ENCODE results near the gene UBLCP1.

The UBLCP1 gene

DNA sequence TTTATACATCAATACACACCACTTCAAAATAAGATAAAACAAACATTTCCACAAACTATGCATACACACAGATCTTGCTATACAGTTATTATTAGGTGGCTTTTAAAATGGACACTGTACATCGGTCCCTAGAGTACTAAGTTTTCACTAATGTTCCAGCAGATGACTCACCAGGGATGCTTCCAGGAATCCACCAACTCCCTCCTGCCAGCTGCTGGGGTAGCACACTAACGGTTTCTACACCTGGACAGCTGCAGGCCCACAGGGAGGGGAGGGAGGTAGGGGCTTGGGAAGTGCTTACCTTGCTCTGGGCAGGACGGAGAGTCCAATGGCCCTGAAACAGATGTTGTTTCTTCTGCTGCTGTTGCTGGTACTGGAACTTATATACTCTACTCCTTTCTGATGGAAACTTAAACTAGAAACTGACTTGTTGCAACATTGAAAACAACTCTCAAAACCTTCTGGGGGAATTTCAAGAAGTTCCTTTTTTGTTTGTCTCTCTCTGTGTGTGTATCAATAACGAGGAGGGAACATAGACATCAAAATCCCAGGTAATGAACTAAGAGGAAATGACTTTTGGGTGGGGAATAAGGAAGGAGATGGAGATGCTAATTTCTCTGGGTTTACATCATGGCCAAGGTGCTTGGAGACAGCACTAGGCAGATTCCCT lies 67.2 kb downstream of the UBLCP1 start, which contains the start of gene IL12B:
Gene IL12B, minus strand, starts transcription at position 357 of the 670 bp plus-strand sequence. CDS start 3,705 bp downstream, outside the sequence.
- no peak within 1 kb of the TSS for H3K27ac ChIP-seq (ENCODE audit: insufficient read depth in 1 of 2, low read depth in 1 of 2, low read length in 2 of 2, poor library complexity in 1 of 2, severe bottlenecking in 2 of 2)

DNA sequence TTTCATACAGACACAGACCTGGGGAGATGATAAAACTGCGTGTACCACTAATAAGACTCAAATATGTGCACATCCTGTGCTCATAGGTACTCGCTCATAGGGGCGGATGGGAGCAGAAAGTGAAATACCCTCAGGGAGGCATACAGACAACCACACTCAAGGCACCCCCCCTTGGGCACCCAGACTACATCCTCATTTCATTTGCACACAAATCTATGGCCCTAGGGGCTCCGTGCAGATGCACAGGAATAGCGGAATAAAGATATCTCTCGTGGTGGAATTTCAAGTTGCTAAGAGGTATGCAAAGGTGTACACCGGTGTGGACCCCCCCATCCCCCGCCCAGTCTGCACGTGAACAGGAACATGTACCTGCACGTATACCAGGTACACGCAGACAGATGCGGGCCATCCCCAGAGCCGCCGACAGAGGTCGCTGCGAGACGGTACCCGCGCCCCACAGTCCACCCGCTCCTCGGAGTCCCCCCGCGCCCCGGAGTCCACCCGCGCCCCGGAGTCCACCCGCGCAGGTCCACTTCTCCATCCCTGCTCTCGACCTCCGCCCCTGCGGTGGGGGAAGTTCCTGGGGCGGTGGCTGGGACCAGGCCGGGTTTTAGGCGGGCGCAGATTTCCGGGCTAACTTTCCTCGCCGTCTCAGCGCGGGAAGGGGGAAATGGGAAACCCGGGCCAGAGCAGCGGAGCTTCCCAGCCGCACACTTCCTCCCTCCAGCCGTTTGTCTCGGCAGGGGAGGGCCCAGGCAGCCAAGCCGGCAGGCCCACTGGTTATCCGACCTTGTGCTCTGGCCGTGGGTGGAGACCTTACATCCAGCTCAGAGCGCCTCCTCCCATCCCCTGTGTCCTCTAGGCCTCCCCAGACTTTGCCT lies 68.2 kb downstream of the UBLCP1 start:
- ChIA-PET POLR2A (no interaction called here), CTCF (interaction anchor here (0.9 to 1.3 kb wide), 4 partner anchors 10 to 236 kb away, joined by 3 to 4 read pairs (median 3); no protein-coding TSS in a partner anchor)
- H3K4me1 ChIP-seq (ENCODE audit: control extremely low read depth in 1 of 4, control insufficient read depth in 4 of 4, insufficient read depth in 4 of 4, low read length in 3 of 4) = peaks cover 8 to 18% (median 14%) of the 10 kb centered on the region in 4 experiments
- no peak overlapping the region for H3K27ac ChIP-seq (ENCODE audit: insufficient read depth in 1 of 2, low read depth in 1 of 2, low read length in 2 of 2, poor library complexity in 1 of 2, severe bottlenecking in 2 of 2)
- DNase-seq = peak; percentile 38 to 69 (median 61)
- under 1% methylated on average over 34 of the region's 50 CpGs for WGBS (ENCODE audit: insufficient coverage)
- H3K27me3 ChIP-seq (replicated peaks in 2 of 5; ENCODE audit: control insufficient read depth in 4 of 5, insufficient read depth in 5 of 5, low read length in 4 of 5) = no peaks in the 10 kb centered on the region
- no peaks in the 10 kb centered on the region for H3K9me3 ChIP-seq (ENCODE audit: control extremely low read depth in 1 of 5, control insufficient read depth in 4 of 5, insufficient read depth in 2 of 5, low read depth in 1 of 5, low read length in 4 of 5)
- no peaks in the 10 kb centered on the region for H3K36me3 ChIP-seq (ENCODE audit: control insufficient read depth in 4 of 4, insufficient read depth in 4 of 4, low read length in 3 of 4)
- peak overlapping the region in 6 of 7 experiments; percentile 27 to 71 (median 50) for H3K4me3 ChIP-seq (ENCODE audit: control insufficient read depth in 1 of 7, extremely low read depth in 1 of 7, insufficient read depth in 4 of 7, low read depth in 2 of 7, low read length in 6 of 7)

More for the DNA sequence above, 67.2 kb downstream of the UBLCP1 start, which contains the start of gene IL12B:
- peak within 1 kb of the TSS in 6 of 7 experiments; percentile 27 to 71 (median 50) for H3K4me3 ChIP-seq (ENCODE audit: control insufficient read depth in 1 of 7, extremely low read depth in 1 of 7, insufficient read depth in 4 of 7, low read depth in 2 of 7, low read length in 6 of 7)
- H3K9me3 ChIP-seq (ENCODE audit: control extremely low read depth in 1 of 5, control insufficient read depth in 4 of 5, insufficient read depth in 2 of 5, low read depth in 1 of 5, low read length in 4 of 5) = no peaks in the 10 kb centered on the region
- WGBS (ENCODE audit: insufficient coverage) = 80% methylated on average over 1 of the region's 4 CpGs
- no peak for DNase-seq
- CTCF ChIA-PET = interaction anchor here (0.7 to 2.0 kb wide), 3 partner anchors 11 to 657 kb away, joined by 3 to 8 read pairs (median 4); no protein-coding TSS in a partner anchor
- no peaks in the 10 kb centered on the region for H3K27me3 ChIP-seq (replicated peaks in 2 of 5; ENCODE audit: control insufficient read depth in 4 of 5, insufficient read depth in 5 of 5, low read length in 4 of 5)
- no peaks in the 10 kb centered on the region for H3K36me3 ChIP-seq (ENCODE audit: control insufficient read depth in 4 of 4, insufficient read depth in 4 of 4, low read length in 3 of 4)
- H3K4me1 ChIP-seq (ENCODE audit: control extremely low read depth in 1 of 4, control insufficient read depth in 4 of 4, insufficient read depth in 4 of 4, low read length in 3 of 4) = peaks cover 8 to 17% (median 13%) of the 10 kb centered on the region in 4 experiments
- POLR2A ChIA-PET = interaction anchor here (0.7 kb wide), 1 partner anchor 36 kb away, joined by 3 read pairs; no protein-coding TSS in a partner anchor

DNA sequence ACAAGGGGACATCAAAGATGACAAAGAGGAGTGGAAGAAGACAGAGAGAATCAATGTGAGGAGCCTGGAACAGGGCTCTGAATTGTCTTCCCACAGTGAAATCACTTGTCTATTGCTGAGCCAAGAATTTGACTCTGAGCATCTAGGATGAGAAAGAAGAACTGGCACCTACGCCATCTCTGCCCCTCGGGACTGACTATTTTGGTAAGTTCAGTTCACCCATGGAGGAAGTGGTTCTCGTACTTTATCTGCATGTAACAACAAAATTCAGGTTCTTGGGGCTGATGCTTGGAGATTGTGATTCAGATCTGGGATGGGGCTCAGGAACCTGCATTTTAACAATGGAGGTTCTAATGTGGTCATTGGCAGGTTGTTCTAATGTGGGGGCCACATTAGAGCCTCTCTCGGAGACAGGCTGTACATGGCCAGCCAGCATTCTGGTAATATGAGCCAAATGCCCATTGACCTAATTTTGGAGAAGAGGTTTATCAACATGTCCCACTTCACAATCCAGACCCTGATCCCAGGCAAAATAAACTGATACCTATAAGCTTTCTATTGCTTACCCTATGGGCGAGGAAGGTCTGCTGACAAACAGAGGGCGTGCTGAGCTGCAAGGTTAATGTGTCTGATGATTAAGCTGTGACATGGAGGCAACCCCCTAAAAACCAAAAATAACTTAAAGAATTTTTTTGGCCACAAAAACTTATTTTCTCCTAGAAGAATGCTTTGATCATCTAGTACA lies 69.9 kb downstream of the UBLCP1 start:
- CTCF ChIA-PET = interaction anchor here (0.7 to 1.6 kb wide), 6 partner anchors 14 to 432 kb away, joined by 3 to 5 read pairs (median 3); no protein-coding TSS in a partner anchor
- peaks cover 11 to 31% (median 21%) of the 10 kb centered on the region in 4 experiments for H3K4me1 ChIP-seq (ENCODE audit: control extremely low read depth in 1 of 4, control insufficient read depth in 4 of 4, insufficient read depth in 4 of 4, low read length in 3 of 4)
- H3K9me3 ChIP-seq (ENCODE audit: control extremely low read depth in 1 of 5, control insufficient read depth in 4 of 5, insufficient read depth in 2 of 5, low read depth in 1 of 5, low read length in 4 of 5) = no peaks in the 10 kb centered on the region
- H3K4me3 ChIP-seq (ENCODE audit: control insufficient read depth in 1 of 7, extremely low read depth in 1 of 7, insufficient read depth in 4 of 7, low read depth in 2 of 7, low read length in 6 of 7) = no peak overlapping the region
- no peaks in the 10 kb centered on the region for H3K36me3 ChIP-seq (ENCODE audit: control insufficient read depth in 4 of 4, insufficient read depth in 4 of 4, low read length in 3 of 4)
- POLR2A ChIA-PET = interaction anchor here (0.7 kb wide), 1 partner anchor 14 kb away, joined by 3 read pairs; no protein-coding TSS in a partner anchor
- H3K27me3 ChIP-seq (replicated peaks in 2 of 5; ENCODE audit: control insufficient read depth in 4 of 5, insufficient read depth in 5 of 5, low read length in 4 of 5) = no peaks in the 10 kb centered on the region
- WGBS (ENCODE audit: insufficient coverage) = 71% methylated on average over 4 of the region's 6 CpGs
- H3K27ac ChIP-seq (ENCODE audit: insufficient read depth in 1 of 2, low read depth in 1 of 2, low read length in 2 of 2, poor library complexity in 1 of 2, severe bottlenecking in 2 of 2) = no peak overlapping the region
- DNase-seq = peak in 1 of 3 donors; percentile 46

DNA sequence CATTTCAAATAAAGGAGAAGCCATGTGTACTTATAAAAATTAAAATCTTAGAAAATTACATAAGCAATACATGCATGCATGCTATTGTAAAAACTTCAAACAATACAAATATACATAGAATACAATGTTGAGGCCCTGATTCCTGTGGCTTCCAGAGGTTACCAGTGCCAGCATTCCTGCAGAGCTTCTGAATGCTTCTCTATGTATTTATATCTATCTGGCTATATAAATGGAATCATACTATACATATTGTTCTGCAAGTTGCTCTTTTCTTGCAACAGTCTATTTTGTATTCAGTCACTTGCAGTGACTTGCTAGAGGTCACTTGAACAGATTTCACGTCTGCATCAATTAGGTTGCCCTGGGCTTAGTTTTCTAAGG lies 70.4 kb downstream of the UBLCP1 start:
- no peak for DNase-seq
- Histone ChIP-seq H3K36me3 (ENCODE audit: control insufficient read depth in 4 of 4, insufficient read depth in 4 of 4, low read length in 3 of 4) (no peaks in the 10 kb centered on the region), H3K4me3 (ENCODE audit: control insufficient read depth in 1 of 7, extremely low read depth in 1 of 7, insufficient read depth in 4 of 7, low read depth in 2 of 7, low read length in 6 of 7) (no peak overlapping the region), H3K27me3 (replicated peaks in 2 of 5; ENCODE audit: control insufficient read depth in 4 of 5, insufficient read depth in 5 of 5, low read length in 4 of 5) (no peaks in the 10 kb centered on the region), H3K9me3 (ENCODE audit: control extremely low read depth in 1 of 5, control insufficient read depth in 4 of 5, insufficient read depth in 2 of 5, low read depth in 1 of 5, low read length in 4 of 5) (no peaks in the 10 kb centered on the region), H3K27ac (ENCODE audit: insufficient read depth in 1 of 2, low read depth in 1 of 2, low read length in 2 of 2, poor library complexity in 1 of 2, severe bottlenecking in 2 of 2) (no peak overlapping the region), H3K4me1 (ENCODE audit: control extremely low read depth in 1 of 4, control insufficient read depth in 4 of 4, insufficient read depth in 4 of 4, low read length in 3 of 4) (peaks cover 14 to 35% (median 25%) of the 10 kb centered on the region in 4 experiments)
- ChIA-PET POLR2A (no interaction called here), CTCF (interaction anchor here (0.9 to 1.6 kb wide), 4 partner anchors 16 to 431 kb away, joined by 3 to 5 read pairs (median 4); no protein-coding TSS in a partner anchor)
- 100% methylated on average over 1 of the region's 1 CpG for WGBS (ENCODE audit: insufficient coverage)

All from common myeloid progenitor, CD34-positive (primary cell).